Muscle layer of colon (tissue), 2 donors: ENCODE measurements around the gene ACSL6.

ENCODE experiments used
- H3K27ac ChIP-seq: one replicate; pipeline ENCODE4 v1.7.0; 2013; ENCODE audit warnings: low read depth, mild to moderate bottlenecking, low read length, moderate library complexity
- H3K27me3 ChIP-seq, 2 donors: one replicate each; pipeline ENCODE4 v1.7.0; 2013; ENCODE audit warnings: low read length in 2 of 2, mild to moderate bottlenecking in 2 of 2; ENCODE audit not compliant: insufficient read depth in 2 of 2, control insufficient read depth in 1 of 2
- H3K36me3 ChIP-seq: one replicate; pipeline ENCODE4 v1.7.0; 2013; ENCODE audit warnings: mild to moderate bottlenecking, low read length; ENCODE audit not compliant: insufficient read depth
- H3K4me1 ChIP-seq: one replicate; pipeline ENCODE4 v1.7.0; 2013; ENCODE audit warnings: mild to moderate bottlenecking, low read length; ENCODE audit not compliant: insufficient read depth
- H3K4me3 ChIP-seq, 2 donors: one replicate each; pipeline ENCODE4 v1.7.0; 2013; ENCODE audit warnings: low read length in 2 of 2, low read depth in 1 of 2, mild to moderate bottlenecking in 1 of 2, moderate library complexity in 1 of 2
- H3K9ac ChIP-seq: one replicate; pipeline ENCODE4 v1.7.0; 2013; ENCODE audit warnings: low read length
- H3K9me3 ChIP-seq: one replicate; pipeline ENCODE4 v1.7.0; 2013; ENCODE audit warnings: mild to moderate bottlenecking, low read length
- donor health status: abdominal sarcoma.
- donor health status: Adenocarcinoma of cecum.

Gene ACSL6

GRCh38 chr5:132021654-132022053, 10.2 kb upstream of the ACSL6 start:
- no peaks in the 10 kb centered on the region for H3K27me3 ChIP-seq
- no peak overlapping the region for H3K27ac ChIP-seq
- H3K9ac ChIP-seq: no peak overlapping the region
- no peaks in the 10 kb centered on the region for H3K36me3 ChIP-seq
- H3K4me1 ChIP-seq: no peaks in the 10 kb centered on the region
- no peaks in the 10 kb centered on the region for H3K9me3 ChIP-seq
- H3K4me3 ChIP-seq: no peak overlapping the region

- Histone ChIP-seq H3K9me3 (no peaks in the 10 kb centered on the region), H3K27me3 (no peaks in the 10 kb centered on the region), H3K9ac (no peak overlapping the region), H3K4me3 (no peak overlapping the region), H3K27ac (no peak overlapping the region), H3K4me1 (no peaks in the 10 kb centered on the region), H3K36me3 (no peaks in the 10 kb centered on the region)
Observed at GRCh38 chr5:132020568-132021339, 9.3 kb upstream of the ACSL6 start.

- Histone ChIP-seq H3K36me3 (no peaks in the 10 kb centered on the region), H3K4me1 (no peaks in the 10 kb centered on the region), H3K27me3 (no peaks in the 10 kb centered on the region), H3K27ac (no peak overlapping the region), H3K9me3 (no peaks in the 10 kb centered on the region), H3K9ac (no peak overlapping the region), H3K4me3 (no peak overlapping the region)
Observed at GRCh38 chr5:132019857-132020555, 8.5 kb upstream of the ACSL6 start.

- Histone ChIP-seq H3K9me3 (no peaks in the 10 kb centered on the region), H3K27ac (no peak overlapping the region), H3K9ac (no peak overlapping the region), H3K27me3 (no peaks in the 10 kb centered on the region), H3K4me3 (no peak overlapping the region), H3K36me3 (no peaks in the 10 kb centered on the region), H3K4me1 (no peaks in the 10 kb centered on the region)
Observed at GRCh38 chr5:132019337-132019736, 7.9 kb upstream of the ACSL6 start.

DNA sequence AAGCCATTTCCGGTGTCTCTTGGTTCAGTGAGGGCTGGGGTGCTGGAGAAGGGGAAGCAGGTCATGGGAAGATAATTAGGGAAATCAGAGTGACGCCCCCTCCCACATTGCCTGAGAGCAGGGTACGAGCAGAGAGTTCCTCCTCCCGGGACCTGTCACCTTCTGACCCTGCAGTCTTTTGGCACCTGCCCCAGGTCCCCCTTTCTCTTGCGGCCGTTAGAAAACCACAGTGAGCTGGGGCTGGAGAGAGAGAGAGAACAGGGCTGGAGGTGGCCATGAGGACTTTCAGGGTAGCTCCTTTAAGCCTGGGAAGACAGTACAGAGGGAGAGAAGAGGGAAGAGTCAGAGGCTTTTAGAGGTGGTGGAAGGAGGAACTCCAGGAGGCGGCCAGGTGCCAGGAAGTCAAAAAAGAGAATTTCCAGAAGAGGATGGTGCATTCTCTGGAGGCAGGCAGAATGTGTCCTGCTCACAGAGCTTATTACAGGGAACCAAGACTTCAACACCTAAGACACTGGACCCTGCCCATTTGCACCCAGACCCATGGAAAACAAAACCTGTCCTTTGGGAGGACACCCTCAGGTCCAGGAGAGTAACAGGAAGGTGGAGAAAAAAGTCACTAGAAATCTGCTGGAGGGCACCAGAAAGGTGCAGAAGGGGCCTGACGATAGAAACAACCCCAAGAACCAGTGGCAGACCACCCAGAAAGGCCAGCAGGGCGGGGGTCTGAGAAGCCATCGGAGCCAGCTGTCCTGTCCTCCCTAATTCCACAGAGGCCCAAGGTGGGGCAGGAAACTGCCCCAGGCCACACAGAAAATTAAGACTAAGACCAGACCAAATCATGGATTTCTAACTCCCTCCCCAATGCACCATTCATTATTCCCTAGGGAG, 6.5 kb upstream of the ACSL6 start:
- Histone ChIP-seq H3K27ac (no peak overlapping the region), H3K27me3 (no peaks in the 10 kb centered on the region), H3K9ac (no peak overlapping the region), H3K4me1 (no peaks in the 10 kb centered on the region), H3K9me3 (no peaks in the 10 kb centered on the region), H3K36me3 (no peaks in the 10 kb centered on the region), H3K4me3 (no peak overlapping the region)

- no peak overlapping the region for H3K4me3 ChIP-seq
- no peaks in the 10 kb centered on the region for H3K9me3 ChIP-seq
- no peaks in the 10 kb centered on the region for H3K36me3 ChIP-seq
- H3K4me1 ChIP-seq: no peaks in the 10 kb centered on the region
- H3K27ac ChIP-seq: no peak overlapping the region
- peaks cover 0 to under 1% of the 10 kb centered on the region in 2 donors for H3K27me3 ChIP-seq
- H3K9ac ChIP-seq: no peak overlapping the region
Observed at GRCh38 chr5:132017316-132017715, 5.9 kb upstream of the ACSL6 start.

DNA sequence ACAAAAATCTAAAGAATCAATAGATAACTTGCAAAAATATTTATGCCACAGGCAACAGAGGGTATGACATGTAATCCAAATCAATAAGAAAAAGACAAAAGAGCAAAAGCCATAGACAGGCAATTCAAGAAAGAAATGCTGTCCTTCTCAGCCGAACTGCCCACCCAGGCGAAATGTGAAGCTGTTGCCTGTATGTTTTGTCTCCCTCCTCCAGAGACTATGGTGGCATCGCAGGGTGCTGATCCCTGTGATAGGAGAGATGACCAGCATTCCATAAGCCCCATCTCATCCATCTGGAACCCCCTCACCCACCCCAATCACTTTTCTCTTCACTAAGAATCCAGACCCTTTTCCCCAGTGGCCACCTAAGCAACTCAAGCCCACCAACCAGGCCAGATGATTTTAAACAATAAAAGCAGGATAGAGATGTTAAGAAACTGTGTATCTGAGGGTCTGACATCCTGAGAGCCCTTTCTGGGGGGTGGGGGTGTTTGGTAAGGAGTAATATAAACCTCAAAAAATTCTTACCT, 5.3 kb upstream of the ACSL6 start:
- peaks cover 0 to 6% of the 10 kb centered on the region in 2 donors for H3K27me3 ChIP-seq
- no peaks in the 10 kb centered on the region for H3K4me1 ChIP-seq
- H3K9ac ChIP-seq: no peak overlapping the region
- H3K4me3 ChIP-seq: no peak overlapping the region
- no peaks in the 10 kb centered on the region for H3K9me3 ChIP-seq
- H3K36me3 ChIP-seq: no peaks in the 10 kb centered on the region
- H3K27ac ChIP-seq: no peak overlapping the region

- Histone ChIP-seq H3K27me3 (peaks cover 6 to 21% of the 10 kb centered on the region in 2 donors), H3K4me3 (no peak overlapping the region), H3K9ac (no peak overlapping the region), H3K9me3 (no peaks in the 10 kb centered on the region), H3K4me1 (peaks cover 5% of the 10 kb centered on the region), H3K27ac (no peak overlapping the region), H3K36me3 (no peaks in the 10 kb centered on the region)
Observed at GRCh38 chr5:132013711-132014110, 2.3 kb upstream of the ACSL6 start.

DNA sequence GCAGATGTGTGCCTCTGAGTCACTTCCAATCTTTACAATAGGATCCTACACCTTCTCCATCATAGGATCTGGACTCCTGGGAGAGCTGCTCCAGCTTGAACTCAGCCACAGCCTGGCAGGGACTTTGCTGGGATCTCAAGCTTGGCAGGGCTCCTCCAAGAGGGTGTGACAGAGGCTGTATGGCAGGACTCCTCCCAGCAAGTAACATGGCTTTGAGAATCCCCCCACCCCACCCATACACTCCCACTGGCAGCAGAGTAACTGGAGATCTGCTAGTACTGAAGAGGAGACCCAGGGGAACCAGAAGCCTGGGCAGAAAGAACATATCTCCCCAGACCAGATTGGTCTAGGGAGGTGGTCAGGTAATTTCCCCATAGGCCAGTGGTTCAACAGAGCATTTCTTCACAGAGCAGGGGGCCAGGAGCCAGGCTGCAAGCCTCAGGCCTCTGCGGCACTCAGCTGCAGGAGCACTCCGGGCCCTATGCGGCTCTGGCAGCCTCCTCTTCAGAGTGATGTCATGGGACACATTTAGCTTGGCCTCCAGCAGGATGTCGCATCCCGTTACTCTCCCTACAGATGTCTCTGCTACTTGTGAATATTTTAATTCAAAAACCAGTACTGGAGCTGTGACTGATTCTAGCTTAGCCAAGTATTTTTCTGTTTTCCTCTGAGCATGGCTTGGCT, 1.7 kb upstream of the ACSL6 start:
- Histone ChIP-seq H3K4me1 (peaks cover 5% of the 10 kb centered on the region), H3K27me3 (peaks cover 6 to 21% of the 10 kb centered on the region in 2 donors), H3K9me3 (no peaks in the 10 kb centered on the region), H3K9ac (no peak overlapping the region), H3K4me3 (no peak overlapping the region), H3K36me3 (no peaks in the 10 kb centered on the region), H3K27ac (no peak overlapping the region)

- H3K36me3 ChIP-seq: no peaks in the 10 kb centered on the region
- H3K9ac ChIP-seq: no peak overlapping the region
- H3K9me3 ChIP-seq: no peaks in the 10 kb centered on the region
- peaks cover 6 to 21% of the 10 kb centered on the region in 2 donors for H3K27me3 ChIP-seq
- no peak overlapping the region for H3K27ac ChIP-seq
- H3K4me1 ChIP-seq: peaks cover 5% of the 10 kb centered on the region
- H3K4me3 ChIP-seq: no peak overlapping the region
Observed at GRCh38 chr5:132012371-132013005, 1.0 kb upstream of the ACSL6 start.
